Activated CD8-positive, alpha-beta memory T cell treated with anti-CD3 and anti-CD28 coated beads for 24 hours (primary cell): ENCODE data around the gene AGXT.

Experiments used
- DNase-seq: peaks from one replicate; pipeline ENCODE4 v3.0.0-alpha.2; 2020

AGXT gene

GRCh38 chr2:240868286-240869108 lies at the start of gene AGXT:
Gene AGXT, plus strand, starts transcription at chr2:240868824. Its CDS starts 42 bp downstream, at chr2:240868866.
- no peak for DNase-seq

DNA sequence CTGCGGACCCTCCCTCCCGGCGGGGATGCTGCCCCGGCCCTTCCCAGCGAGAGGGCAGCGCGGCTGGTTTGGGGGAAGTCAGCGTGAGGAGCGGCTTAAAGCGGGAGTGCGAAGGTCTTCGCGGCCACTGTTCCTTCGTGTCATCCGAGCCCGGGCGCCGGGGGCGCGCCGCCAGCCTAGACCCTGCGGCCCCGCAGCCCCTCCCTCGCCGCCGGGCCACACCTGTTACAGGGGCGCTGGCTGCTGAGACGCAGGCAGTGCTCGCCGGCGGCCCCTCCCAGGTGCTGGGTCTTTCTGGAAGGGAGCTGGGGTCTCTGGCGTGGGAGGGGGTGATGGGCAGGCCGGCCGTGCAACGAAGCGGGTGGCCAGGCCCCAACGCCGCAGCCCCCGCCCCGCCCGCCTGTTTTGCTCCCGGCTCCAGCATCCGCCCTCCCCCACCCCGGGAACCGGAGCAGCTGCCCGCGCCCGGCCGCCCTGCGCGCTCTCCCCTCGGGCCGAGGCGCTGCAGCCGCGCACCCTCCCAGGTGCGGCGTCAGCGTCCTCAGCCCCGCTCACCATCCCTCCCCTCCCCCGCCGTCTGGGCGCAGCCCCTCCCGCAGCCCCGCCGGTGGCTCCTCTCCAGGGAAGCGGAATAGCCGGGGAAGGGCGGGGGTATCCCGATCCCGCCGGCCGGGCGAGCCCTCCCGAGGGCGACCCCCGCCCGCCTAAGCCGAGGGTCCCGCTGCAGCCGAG lies 49.3 kb upstream of the AGXT start:
- no peak for DNase-seq

DNA sequence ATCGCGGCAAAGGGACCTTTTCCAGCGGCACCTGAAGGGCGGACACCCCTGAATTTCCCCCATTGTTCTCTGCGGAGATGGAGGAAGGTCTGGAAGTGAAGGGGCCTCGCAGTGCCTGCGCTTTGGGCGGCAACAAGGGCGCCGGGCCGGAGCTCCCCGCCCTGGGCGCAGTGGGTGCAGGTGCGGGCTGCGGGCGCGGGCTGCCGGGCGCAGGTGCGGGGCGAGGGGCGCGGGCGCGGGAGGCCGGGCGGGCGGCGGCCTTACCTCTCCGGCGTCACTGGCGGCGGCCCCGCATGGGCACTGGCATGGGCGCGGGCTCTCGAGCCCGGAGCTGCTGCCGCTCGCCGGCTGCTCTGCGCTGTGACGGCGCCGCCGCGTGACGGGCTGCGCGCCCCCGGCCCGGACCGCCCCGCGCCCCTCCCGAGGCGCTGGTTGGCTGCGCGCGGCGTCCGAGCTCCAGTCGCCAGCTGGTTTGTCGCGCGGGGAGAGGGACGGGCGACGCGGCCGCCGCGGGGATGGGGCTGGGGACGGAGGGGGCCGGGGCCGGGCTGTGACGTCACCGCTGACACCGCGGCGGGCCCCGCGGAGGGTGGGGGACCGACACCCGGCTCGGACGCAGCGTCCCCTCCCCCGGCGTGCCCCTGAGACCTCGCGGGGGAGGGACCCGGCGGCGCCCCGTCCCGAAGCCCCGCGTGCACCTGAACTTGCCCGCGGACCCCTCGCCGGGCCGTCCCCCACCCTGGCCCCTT lies 48.6 kb upstream of the AGXT start, which contains the start of gene KIF1A:
TSS of gene KIF1A (minus strand) at position 362 of the 749 bp plus-strand sequence. CDS start 22,467 bp downstream, outside the sequence.
- DNase-seq: no peak

DNA sequence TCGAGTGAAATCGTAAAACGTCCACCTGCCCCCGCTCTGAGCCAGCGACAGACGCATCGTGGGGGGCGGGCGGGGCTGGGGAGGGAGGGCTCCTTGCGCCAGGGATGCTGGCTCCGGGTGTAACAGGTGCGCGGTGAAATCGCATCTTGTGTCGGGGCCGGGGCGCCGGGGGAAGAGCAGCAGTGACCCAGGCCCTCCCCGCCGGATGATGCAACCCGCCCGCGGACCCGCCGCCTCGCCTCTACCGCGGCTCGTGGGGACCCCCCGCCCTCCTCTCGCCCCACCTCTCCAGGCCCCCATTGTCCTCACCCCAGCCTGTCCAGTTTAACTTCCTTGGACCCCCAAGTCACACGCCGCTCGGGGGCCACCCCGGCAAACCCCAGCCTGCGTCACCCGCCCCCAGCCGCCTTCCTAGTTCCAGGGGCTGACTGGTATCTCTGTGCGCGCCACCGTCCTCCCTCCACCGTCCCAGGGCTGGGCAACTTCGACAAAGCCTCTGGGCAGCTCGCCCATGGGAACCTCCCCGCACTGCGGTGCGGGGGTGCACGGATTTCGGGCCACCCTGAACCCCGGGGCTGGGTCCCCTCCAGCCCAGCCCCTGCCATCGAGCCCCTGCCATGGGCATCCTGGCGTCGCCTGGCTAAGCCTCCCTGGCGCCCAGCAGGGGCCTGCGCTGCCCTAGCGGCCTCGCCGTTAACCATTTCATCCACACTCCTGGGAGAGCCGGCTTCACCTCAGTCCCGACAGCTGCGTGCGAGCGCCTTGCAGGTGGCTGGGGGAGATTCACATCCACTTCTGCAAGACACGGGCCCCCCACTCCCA lies 47.8 kb upstream of the AGXT start:
- DNase-seq: peak; percentile 73

DNA sequence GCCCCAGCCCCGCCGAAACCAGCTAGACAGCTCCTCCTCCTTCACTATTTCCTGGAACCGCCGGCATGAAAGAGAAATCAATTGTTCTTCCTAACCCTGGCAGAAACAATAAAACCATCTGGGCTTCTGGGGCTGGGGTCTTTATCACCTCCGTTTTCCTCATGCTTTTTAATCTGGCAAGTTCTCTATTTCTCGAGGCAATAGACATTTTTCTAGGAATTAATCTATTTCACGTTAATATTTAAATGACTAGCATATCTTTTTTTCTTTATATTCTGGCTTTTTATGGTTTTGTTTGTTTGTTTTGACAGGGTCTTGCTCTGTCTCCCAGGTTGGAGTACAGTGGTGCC lies 47.2 kb upstream of the AGXT start:
- no peak for DNase-seq

- DNase-seq: no peak
These were observed 46.3 kb upstream of the AGXT start for GRCh38 chr2:240822280-240822847.

- no peak for DNase-seq
These were observed 44.9 kb upstream of the AGXT start for GRCh38 chr2:240823449-240824336.

GRCh38 chr2:240825476-240825875 lies 43.1 kb upstream of the AGXT start:
- no peak for DNase-seq

DNA sequence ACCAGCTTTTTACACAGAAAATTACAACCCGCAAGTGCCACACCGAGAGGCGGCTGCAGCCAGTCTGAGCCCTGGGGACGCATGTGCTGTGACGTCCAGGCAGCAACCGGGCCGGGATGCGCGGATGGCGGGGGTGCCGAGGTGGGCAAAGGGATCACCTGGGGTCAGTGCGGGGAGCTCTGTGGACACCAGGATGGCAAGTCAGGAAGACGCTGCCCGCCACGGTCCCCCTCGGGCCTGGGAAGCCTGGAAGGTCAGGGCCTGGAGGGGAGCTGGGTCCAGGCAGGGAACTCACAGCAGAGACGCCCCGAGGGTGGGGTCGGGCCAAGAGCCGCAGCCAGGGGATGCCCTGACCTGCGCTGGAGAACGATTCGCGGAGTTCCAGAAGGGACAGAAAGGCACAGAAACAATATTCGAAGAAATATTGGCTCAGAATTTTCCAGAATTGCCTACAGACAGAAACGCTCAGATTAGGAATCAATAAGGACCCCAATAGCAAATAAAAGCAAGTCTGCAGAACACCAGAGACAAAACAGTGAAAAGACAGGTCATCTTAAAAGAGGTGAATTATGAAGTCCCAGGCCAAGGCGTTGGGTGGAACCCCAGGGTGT lies 36.9 kb upstream of the AGXT start:
- DNase-seq: peak; percentile 67

GRCh38 chr2:240832205-240832727 lies 36.4 kb upstream of the AGXT start:
- DNase-seq: peak; percentile 99

DNA sequence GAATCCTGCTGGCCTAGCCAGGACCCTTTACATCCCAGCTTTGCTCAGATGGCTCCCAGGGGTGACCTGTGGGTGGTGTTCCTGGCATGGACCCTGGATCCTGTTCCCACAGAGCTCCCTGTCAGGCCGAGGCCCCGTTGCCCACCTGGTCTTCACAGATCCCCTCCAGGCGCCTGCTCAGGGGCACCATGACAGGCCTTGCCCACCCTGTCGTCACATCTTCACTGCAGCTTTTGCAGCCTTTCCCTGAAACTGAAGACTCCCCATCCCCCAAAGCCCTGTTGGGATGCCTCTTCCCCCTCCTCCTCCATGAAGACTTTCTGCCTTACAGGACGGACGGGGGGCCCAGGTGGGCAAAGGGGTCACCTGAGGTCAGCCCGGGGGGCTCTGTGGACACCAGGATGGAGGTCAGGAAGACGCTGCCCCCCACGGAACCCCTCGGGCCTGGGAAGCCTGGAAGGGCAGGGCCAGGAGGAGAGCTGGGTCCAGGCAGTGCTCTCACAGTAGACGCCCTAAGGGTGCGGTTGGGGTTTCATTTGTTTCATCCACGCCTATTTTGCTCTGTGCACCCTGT lies 35.6 kb upstream of the AGXT start:
- DNase-seq: no peak

- no peak for DNase-seq
These were observed 34.8 kb upstream of the AGXT start for GRCh38 chr2:240833724-240834285.

GRCh38 chr2:240834377-240834975 lies 34.1 kb upstream of the AGXT start:
- no peak for DNase-seq

DNA sequence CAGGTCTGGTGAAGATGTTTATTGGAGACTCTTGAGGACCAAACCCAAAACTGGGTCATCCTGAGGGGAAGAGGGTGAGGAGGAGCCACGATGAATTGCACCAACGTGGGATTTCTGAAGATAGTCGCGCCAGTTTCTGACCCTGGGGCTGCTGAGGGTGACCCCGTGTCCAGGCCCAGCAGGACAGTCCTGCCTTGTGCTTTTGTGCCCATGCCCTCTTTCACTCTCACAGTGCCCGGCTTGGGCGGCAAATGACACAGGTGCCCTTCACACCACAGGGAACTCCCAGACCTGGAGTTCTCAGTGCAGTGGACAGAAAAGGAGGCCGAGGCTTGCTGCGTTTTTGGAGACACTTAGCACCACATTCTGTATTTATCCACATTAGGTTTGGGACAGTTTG lies 33.1 kb upstream of the AGXT start:
- DNase-seq: no peak

- DNase-seq: no peak
These were observed 31.7 kb upstream of the AGXT start for GRCh38 chr2:240836781-240837467.

- DNase-seq: no peak
These were observed 31.0 kb upstream of the AGXT start for GRCh38 chr2:240837621-240838020.

DNA sequence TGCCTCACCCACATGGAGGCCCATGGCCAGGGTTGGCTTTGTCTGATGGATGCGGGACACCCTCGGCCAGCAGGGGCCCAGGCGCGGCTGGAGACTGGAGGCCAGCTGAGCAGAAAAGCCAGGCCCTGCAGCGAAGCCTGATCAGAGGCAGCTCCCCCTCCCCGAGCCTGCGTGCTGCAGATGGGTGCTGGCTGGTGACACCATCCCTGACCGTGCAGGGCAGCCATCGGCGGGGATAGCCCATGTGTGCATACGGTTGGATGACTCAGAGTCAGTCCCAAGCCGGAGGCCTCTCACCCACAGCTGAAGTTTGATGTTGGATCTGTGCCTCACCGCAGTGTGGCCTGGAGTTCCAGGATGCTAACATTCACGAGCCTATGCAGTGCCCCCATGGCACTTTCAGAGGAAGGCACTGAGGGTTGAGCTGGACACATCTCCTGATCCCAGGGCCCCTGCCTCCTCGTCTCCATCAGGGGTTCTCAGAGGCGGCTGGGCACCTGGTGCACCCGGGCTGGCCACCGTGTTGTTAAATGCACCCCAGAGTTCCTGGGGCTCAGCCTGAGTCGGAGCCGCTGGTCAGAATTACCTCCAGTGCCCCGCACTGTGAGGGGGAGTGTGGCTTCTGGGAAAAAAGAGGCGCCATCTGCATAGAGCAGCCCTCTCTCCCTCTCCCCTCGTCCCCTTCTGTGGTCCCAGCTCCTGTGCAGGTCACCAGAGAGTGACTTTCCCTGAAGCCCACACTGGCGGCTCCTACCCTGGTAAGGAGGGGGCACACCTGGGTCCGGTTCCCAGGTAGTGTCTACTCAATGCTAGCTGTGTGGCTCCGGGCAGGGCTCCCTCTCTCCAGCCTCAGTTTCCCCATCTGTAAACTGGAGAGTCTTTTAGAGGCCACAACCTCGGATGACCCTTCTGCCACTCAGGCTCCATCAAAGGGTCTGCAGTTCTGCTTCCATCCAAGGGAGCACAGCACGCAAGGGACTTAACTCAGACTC lies 29.2 kb upstream of the AGXT start:
- no peak for DNase-seq
